ENCODE data around the gene ARID4B. TPM values are rescaled to one million over a fixed set of nuclear protein-coding genes. Genes with fewer than 3 reads are reported as not detected.

Gene ARID4B
- total and polyA plus RNA-seq, 2 donors from 2014 or later, result 6.6 to 50.3 TPM

GRCh38 chr1:235152235-235152634 lies 175.7 kb downstream of the ARID4B start:
- Histone ChIP-seq H3K9me3 (ENCODE audit: control insufficient read depth in 2 of 3, insufficient read depth in 1 of 3, low read length in 3 of 3) (no peaks in the 10 kb centered on the region), H3K4me3 (ENCODE audit: low read length in 3 of 3) (no peak overlapping the region), H3K9ac (ENCODE audit: low read length in 3 of 3) (no peak overlapping the region), H3K27me3 (ENCODE audit: control insufficient read depth, insufficient read depth, low read length) (no peaks in the 10 kb centered on the region), H3K27ac (ENCODE audit: low read depth in 2 of 2, low read length in 2 of 2) (no peak overlapping the region), H3K4me1 (ENCODE audit: control insufficient read depth in 2 of 3, insufficient read depth in 2 of 3, low read depth in 1 of 3, low read length in 3 of 3) (no peaks in the 10 kb centered on the region), H3K36me3 (ENCODE audit: control insufficient read depth in 2 of 3, insufficient read depth in 3 of 3, low read length in 3 of 3) (peaks cover 6 to 27% (median 25%) of the 10 kb centered on the region in 3 donors)
- DNase-seq, result no peak
- no peak for FAIRE-seq
- intact Hi-C loops (cut with DNase I), result no loop called here
- TF ChIP-seq CTCF (IDR thresholded peaks at IDR 0.05; ENCODE audit: borderline replicate concordance, extremely low read depth, insufficient read depth), result no peak

- no peaks in the 10 kb centered on the region for H3K27me3 ChIP-seq (ENCODE audit: control insufficient read depth, insufficient read depth, low read length)
- H3K4me1 ChIP-seq (ENCODE audit: control insufficient read depth in 2 of 3, insufficient read depth in 2 of 3, low read depth in 1 of 3, low read length in 3 of 3), result no peaks in the 10 kb centered on the region
- H3K4me3 ChIP-seq (ENCODE audit: low read length in 3 of 3), result no peak overlapping the region
- intact Hi-C loops (cut with DNase I), result no loop called here
- no peak for TF ChIP-seq CTCF (IDR thresholded peaks at IDR 0.05; ENCODE audit: borderline replicate concordance, extremely low read depth, insufficient read depth)
- no peak for FAIRE-seq
- peaks cover 8 to 24% (median 17%) of the 10 kb centered on the region in 3 donors for H3K36me3 ChIP-seq (ENCODE audit: control insufficient read depth in 2 of 3, insufficient read depth in 3 of 3, low read length in 3 of 3)
- no peaks in the 10 kb centered on the region for H3K9me3 ChIP-seq (ENCODE audit: control insufficient read depth in 2 of 3, insufficient read depth in 1 of 3, low read length in 3 of 3)
- no peak for DNase-seq
- no peak overlapping the region for H3K9ac ChIP-seq (ENCODE audit: low read length in 3 of 3)
- no peak overlapping the region for H3K27ac ChIP-seq (ENCODE audit: low read depth in 2 of 2, low read length in 2 of 2)
Measured at GRCh38 chr1:235151033-235151432, 176.9 kb downstream of the ARID4B start.

GRCh38 chr1:235149824-235150223 lies 178.2 kb downstream of the ARID4B start:
- no peak for FAIRE-seq
- peaks cover 7 to 30% (median 17%) of the 10 kb centered on the region in 3 donors for H3K36me3 ChIP-seq (ENCODE audit: control insufficient read depth in 2 of 3, insufficient read depth in 3 of 3, low read length in 3 of 3)
- intact Hi-C loops (cut with DNase I), result no loop called here

More at GRCh38 chr1:235149824-235150223, 178.2 kb downstream of the ARID4B start:
- no peak for TF ChIP-seq CTCF (IDR thresholded peaks at IDR 0.05; ENCODE audit: borderline replicate concordance, extremely low read depth, insufficient read depth)
- DNase-seq, result no peak
- no peaks in the 10 kb centered on the region for H3K9me3 ChIP-seq (ENCODE audit: control insufficient read depth in 2 of 3, insufficient read depth in 1 of 3, low read length in 3 of 3)
- no peaks in the 10 kb centered on the region for H3K27me3 ChIP-seq (ENCODE audit: control insufficient read depth, insufficient read depth, low read length)
- no peaks in the 10 kb centered on the region for H3K4me1 ChIP-seq (ENCODE audit: control insufficient read depth in 2 of 3, insufficient read depth in 2 of 3, low read depth in 1 of 3, low read length in 3 of 3)
- no peak overlapping the region for H3K27ac ChIP-seq (ENCODE audit: low read depth in 2 of 2, low read length in 2 of 2)
- no peak overlapping the region for H3K9ac ChIP-seq (ENCODE audit: low read length in 3 of 3)
- H3K4me3 ChIP-seq (ENCODE audit: low read length in 3 of 3), result no peak overlapping the region
